LNCAP (cell line): ENCODE measurements around the gene UROS.

ENCODE experiments used
- CTCF ChIP-seq: fragments of 450-650 bp; IDR thresholded peaks from 2 replicates; pipeline ENCODE4 v1.5.1; 2017; ENCODE audit warnings: mild to moderate bottlenecking

The UROS gene

GRCh38 chr10:125768219-125768855, 54.7 kb downstream of the UROS start:
- no peak for TF ChIP-seq CTCF

GRCh38 chr10:125766511-125766910, 56.5 kb downstream of the UROS start:
- TF ChIP-seq CTCF, result no peak

GRCh38 chr10:125765835-125766234, 57.2 kb downstream of the UROS start:
- TF ChIP-seq CTCF, result no peak

GRCh38 chr10:125762692-125763648, 60.1 kb downstream of the UROS start:
- TF ChIP-seq CTCF, result no peak

GRCh38 chr10:125761961-125762360, 61.1 kb downstream of the UROS start:
- TF ChIP-seq CTCF, result no peak

GRCh38 chr10:125757742-125758141, 65.3 kb downstream of the UROS start:
- no peak for TF ChIP-seq CTCF

GRCh38 chr10:125756853-125757487, 66.1 kb downstream of the UROS start:
- no peak for TF ChIP-seq CTCF
